Astrocyte of the spinal cord (primary cell): Measurements from ENCODE around the gene RBMS2.

Source experiments
- DNase-seq: peaks from one replicate; pipeline ENCODE4 v3.0.0; 2011; ENCODE audit warnings: low read depth, low spot score
- H3K4me3 ChIP-seq: 2 replicates; pipeline ENCODE4 v1.5.1; 2011; ENCODE audit warnings: low read depth, mild to moderate bottlenecking, low read length, moderate library complexity
- in situ Hi-C: cut with HindIII; loops from 2 replicates; pipeline ENCODE4 v1.10.0; 2017; ENCODE audit warnings: low sequenced_read_pairs
- TF ChIP-seq, protein P1 (sequence below): IDR thresholded peaks from 2 replicates; pipeline ENCODE4 v1.5.1; 2012; ENCODE audit warnings: low read depth, mild to moderate bottlenecking, low read length, inconsistent platforms

The RBMS2 gene

GRCh38 chr12:56581418-56582145 is 60.0 kb downstream of the RBMS2 start:
- no peak overlapping the region for H3K4me3 ChIP-seq
- TF ChIP-seq, protein P1, sequence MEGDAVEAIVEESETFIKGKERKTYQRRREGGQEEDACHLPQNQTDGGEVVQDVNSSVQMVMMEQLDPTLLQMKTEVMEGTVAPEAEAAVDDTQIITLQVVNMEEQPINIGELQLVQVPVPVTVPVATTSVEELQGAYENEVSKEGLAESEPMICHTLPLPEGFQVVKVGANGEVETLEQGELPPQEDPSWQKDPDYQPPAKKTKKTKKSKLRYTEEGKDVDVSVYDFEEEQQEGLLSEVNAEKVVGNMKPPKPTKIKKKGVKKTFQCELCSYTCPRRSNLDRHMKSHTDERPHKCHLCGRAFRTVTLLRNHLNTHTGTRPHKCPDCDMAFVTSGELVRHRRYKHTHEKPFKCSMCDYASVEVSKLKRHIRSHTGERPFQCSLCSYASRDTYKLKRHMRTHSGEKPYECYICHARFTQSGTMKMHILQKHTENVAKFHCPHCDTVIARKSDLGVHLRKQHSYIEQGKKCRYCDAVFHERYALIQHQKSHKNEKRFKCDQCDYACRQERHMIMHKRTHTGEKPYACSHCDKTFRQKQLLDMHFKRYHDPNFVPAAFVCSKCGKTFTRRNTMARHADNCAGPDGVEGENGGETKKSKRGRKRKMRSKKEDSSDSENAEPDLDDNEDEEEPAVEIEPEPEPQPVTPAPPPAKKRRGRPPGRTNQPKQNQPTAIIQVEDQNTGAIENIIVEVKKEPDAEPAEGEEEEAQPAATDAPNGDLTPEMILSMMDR: no peak
- peak; percentile 46 for DNase-seq
- in situ Hi-C loops: no loop called here

- TF ChIP-seq, protein P1: no peak
- DNase-seq: no peak
- in situ Hi-C loops: no loop called here
- no peak overlapping the region for H3K4me3 ChIP-seq
These were observed 63.5 kb downstream of the RBMS2 start for GRCh38 chr12:56585098-56585497.

DNA sequence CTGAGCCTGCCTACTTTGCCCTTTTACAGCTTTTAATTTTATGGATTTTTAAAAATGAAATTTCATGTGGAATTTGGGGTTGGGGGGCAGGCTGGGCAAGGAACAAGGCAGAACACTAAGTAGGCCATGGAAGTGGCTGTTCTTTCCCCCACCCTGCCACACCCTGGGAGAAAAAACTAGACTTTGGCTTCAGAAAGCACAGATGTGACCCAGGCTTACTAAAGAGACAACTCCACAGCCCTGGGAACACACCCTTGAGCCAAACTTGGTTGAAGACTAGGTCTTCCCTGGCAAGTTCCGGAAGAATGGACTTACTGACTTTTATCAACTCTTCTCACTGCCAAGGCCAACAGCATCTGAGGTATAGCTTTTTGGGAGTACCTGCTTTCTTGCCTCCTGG is 68.2 kb downstream of the RBMS2 start:
- in situ Hi-C loops: no loop called here

GRCh38 chr12:56590237-56590830 is 68.7 kb downstream of the RBMS2 start:
- in situ Hi-C loops: no loop called here
- TF ChIP-seq, protein P1: peak; percentile 58
- no peak for DNase-seq

More for the DNA sequence above, 68.2 kb downstream of the RBMS2 start:
- TF ChIP-seq, protein P1: no peak
- no peak overlapping the region for H3K4me3 ChIP-seq
- no peak for DNase-seq

DNA sequence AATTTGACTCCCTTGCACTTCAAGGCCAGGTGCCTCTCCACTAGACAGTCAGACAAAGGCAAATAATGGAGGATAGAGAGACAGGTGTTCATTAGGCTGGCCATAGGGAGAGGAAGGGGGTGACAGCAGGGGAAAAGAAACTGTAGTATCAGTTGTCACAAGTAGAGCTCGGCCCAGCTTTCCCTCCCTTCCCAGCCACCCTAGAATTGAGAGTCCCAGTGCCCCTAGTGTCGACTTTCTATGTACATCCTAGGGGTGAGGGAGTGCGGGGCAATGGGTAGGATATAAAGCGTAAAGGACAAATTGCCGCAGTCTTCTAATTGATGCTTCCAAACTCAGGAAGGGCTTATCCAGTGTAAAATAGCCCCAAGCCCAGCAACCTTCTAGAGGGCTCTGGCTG is 69.5 kb downstream of the RBMS2 start:
- TF ChIP-seq, protein P1: no peak
- no peak for DNase-seq
- in situ Hi-C loops: no loop called here
- H3K4me3 ChIP-seq: no peak overlapping the region

More at GRCh38 chr12:56590237-56590830, 68.7 kb downstream of the RBMS2 start:
- H3K4me3 ChIP-seq: no peak overlapping the region

- TF ChIP-seq, protein P1: no peak
- DNase-seq: no peak
- in situ Hi-C loops: no loop called here
- H3K4me3 ChIP-seq: no peak overlapping the region
These were observed 70.3 kb downstream of the RBMS2 start for GRCh38 chr12:56591961-56592360.
